NCI-H748 (cell line): ENCODE results near the gene CDH13.
"Not testable (repeated sequence)": the region's sequence is repeated elsewhere in the genome, so short reads cannot be mapped to it uniquely, and the experiment has no call there.

ENCODE experiments used
- DNase-seq: peaks from one replicate; lab custom pipeline; 2025; ENCODE audit not compliant: unreplicated experiment; lab: John Stamatoyannopoulos, UW

Gene CDH13

GRCh38 chr16:82880346-82880745 lies 253.6 kb downstream of the CDH13 start:
- peak; percentile 91 for DNase-seq

GRCh38 chr16:82881516-82881915 lies 254.7 kb downstream of the CDH13 start:
- DNase-seq = peak; percentile 50

DNA sequence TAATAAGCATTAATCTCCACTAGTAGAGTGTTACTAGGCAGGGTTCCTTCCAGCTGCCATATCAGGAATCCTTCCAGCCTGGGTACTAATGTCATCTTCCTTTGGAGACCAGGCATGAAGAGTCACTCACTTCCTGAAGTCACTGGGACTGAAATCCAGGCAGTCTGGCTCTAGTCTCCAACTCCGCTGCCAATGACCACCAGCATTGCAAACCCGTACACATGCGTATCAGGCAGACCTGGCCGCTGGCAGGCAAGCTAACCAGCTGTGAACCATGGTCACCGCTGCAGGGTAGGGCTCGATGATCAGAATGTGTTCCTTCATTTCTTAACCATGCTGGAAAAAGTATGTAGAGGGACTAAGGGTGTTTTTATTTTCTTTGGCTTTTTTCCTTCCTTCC lies 255.5 kb downstream of the CDH13 start:
- no peak for DNase-seq

DNA sequence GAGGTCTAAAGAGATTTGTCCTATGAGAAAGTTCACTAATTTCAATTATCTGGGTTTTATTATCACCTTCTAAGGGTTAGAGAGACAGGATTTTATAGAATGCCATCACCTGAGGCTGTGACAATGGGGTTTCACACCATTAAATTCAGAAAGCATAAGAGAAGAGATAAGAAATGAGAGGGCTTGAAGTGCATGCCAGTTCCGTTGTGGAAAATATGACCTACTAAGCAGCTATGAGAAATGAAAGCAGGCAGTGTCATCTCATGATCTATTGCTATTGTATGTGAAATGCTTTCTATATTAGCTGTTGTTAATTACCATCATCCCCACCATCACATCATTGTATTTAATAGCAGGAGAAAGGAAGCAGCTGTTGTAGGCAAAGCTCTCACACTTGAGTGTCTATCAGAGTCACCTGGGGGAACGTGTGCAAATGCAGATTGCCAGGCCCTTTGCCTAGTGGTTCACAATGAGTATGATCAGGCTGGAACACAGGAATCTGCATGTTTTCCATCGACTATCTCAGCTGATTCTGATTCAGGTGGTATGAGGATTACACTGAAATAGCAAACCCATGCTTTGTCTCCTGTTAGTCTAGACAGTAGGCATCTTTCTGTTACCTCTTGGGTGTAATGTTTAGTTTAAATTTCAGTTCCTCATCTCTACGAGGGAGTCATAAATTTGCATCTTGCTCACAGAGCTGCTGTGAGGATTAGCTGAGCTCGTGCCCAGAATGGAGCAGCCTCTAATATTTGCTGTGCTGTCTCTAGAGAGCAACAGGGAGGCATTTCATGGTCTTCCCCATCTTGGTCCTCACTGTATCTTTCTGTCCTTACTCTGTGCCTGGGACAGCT lies 256.4 kb downstream of the CDH13 start:
- DNase-seq = peak; percentile 74

- DNase-seq = no peak
These were observed 257.6 kb downstream of the CDH13 start for GRCh38 chr16:82884320-82884898.

DNA sequence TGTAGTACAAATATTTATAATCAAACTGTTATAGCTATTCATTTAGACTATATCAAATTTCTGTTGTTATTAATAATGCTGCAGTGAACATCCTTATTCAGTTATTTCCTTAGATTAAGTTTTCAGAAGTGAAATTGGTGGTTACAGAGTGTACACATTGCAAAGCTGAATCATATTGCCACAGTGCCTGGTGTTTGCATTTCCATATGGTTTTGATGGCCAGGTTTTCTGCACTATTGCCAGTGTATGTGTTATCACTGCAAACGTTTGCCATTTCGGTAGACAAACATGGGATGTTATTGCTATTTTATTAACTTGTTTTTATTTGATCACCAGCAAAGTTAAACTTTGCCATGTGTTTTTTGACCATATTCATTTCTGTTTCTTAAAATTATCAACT lies 259.4 kb downstream of the CDH13 start:
- no peak for DNase-seq

DNA sequence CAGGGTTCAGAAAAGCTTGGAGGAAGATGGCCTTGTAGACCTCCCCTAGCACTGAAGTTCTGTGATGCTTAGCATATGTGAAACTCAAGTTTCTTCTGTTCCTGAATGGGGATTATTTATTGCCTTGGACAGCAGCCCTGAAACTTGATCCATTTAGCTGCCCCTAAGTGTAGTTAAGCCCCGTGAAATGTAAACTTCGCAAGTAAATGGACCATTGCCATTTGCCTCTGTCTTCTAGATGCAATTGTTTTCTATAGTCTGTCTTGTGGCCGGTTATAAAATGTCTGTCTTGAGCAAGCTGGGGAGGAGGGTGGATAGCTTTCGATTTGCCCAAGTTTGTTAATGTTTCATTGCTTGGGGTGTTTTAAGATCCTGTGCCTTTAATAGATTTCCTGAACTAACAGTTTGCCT lies 261.8 kb downstream of the CDH13 start:
- peak; percentile 26 for DNase-seq

DNA sequence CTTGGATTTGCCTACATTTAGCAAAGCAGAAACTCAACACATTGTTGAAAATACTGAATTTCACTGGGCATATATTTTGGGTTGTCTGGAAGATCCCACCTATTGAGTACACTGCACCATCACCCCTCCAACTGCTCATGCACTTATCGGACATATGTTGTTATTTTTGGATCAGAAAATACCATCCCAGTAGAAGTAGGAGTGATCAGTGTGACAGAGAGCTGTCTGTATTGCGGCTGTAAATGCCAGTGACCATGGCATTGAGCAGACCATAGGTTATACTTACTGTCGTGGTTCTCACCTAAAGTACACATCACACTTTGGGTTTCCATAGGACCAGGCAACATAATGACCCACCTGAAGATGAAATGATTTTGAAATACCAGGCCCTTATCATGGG lies 264.7 kb downstream of the CDH13 start:
- DNase-seq = no peak

DNA sequence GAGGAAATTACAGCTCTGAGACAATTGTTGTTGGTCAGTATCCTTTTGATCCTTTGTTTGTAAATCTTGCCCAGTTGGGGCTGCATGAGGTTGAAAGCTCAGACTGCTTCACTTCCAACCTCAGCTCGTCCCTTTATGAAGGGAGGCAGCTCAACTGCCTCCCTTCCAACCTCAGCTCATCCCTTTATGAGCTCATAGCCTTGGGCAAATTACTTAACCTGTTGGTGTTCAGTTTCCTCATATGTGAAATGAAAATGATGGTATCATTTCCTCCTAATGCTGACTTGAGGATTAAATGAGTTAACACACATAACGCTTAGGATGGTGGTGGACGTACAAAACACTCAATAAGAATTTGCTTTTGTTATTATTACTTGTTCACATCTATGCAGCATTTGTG lies 265.1 kb downstream of the CDH13 start:
- DNase-seq = no peak

- DNase-seq = no peak
These were observed 265.6 kb downstream of the CDH13 start for GRCh38 chr16:82892324-82892723.

- DNase-seq = no peak
These were observed 269.1 kb downstream of the CDH13 start for GRCh38 chr16:82895843-82896242.

DNA sequence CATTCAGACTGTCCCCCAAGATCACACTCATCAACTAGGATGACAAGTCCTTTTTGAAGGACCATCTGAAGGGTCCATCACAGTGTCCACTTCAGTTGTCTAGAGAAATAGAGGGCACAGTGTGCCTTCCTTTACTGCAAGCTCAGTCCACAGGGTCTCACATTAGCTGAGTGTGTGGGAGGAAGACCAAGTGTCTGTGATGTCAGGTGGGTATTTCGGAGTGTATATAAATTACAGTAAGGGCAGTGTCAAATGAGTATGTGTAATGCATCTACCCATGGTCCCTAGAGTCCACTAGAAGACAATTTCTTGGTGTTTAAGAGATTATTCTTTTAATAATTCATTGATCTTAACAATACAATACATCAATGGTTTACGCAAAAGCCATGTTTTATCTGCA lies 272.2 kb downstream of the CDH13 start:
- no peak for DNase-seq

GRCh38 chr16:82899731-82900450 lies 273.1 kb downstream of the CDH13 start:
- DNase-seq = no peak

DNA sequence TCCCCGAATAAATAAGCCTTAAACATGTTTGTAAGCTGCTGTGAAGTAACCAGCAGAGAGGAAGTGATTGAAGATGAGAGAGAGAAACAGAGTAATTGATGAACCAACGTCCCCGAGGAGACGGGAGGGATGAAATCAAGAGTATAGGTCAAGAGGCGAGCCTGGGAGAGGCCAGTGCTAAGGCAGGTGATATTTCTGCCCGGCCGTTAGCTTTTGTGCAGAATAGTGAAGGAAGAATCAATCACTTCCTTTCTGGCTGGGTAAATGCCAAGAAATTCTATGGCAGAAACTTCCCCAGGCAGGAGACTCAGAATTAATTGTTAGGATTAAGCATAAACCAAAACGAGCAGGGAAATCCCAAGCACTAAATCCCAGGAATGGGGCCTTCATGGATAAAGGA lies 273.8 kb downstream of the CDH13 start:
- no peak for DNase-seq

DNA sequence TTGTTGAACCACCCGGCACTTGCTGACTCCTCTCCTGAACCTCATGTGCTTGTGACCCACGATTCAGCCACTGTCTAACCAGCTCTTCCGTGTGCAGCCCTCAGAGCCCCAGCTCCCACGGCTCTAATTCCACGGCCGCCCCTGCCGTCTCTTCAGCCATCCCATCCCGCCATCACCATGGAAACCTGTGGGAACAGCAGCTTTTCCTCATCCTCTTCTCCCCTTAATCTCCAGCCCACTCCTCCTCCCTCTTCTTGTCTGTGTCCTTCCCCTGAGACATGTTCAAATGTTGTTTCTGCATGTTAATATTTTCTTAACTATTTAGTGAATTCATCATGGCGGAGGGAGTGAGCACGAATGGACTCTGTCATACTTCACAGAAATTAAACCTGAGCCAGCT lies 285.2 kb downstream of the CDH13 start:
- no peak for DNase-seq

GRCh38 chr16:82915139-82915824 lies 288.5 kb downstream of the CDH13 start:
- no peak for DNase-seq

DNA sequence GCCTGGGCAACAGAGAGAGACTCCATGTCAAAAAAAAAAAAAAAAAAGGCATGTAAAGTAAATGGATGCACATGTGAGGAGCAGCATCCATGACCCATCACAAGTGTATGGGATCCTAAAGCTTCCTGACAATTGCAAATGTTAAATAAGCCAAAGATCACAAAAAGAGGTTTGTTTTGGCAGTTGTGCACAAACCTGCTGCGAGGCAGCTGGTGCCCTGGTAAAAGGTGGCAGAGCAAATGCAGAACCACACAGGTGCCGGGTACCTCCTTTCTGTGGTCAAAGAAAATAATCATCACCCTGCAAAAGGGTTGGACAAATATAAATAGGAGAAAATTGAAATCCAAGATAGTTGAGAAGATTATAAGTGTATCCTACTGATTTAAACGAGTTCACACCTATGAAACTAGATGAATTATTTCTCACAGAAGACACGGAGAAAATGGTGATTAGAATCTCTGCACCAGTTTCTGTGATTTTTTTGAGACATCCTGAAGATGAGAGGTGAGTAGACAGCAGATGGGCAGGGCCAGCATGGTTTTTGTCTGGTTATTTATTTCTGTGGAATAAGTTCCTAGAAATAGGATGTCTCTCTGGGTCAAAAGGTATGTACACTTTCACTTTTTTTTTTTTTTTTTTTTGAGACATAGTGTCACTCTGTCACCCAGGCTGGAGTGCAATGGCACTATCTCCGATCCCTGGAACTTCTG lies 291.3 kb downstream of the CDH13 start:
- DNase-seq = peak; percentile 9

DNA sequence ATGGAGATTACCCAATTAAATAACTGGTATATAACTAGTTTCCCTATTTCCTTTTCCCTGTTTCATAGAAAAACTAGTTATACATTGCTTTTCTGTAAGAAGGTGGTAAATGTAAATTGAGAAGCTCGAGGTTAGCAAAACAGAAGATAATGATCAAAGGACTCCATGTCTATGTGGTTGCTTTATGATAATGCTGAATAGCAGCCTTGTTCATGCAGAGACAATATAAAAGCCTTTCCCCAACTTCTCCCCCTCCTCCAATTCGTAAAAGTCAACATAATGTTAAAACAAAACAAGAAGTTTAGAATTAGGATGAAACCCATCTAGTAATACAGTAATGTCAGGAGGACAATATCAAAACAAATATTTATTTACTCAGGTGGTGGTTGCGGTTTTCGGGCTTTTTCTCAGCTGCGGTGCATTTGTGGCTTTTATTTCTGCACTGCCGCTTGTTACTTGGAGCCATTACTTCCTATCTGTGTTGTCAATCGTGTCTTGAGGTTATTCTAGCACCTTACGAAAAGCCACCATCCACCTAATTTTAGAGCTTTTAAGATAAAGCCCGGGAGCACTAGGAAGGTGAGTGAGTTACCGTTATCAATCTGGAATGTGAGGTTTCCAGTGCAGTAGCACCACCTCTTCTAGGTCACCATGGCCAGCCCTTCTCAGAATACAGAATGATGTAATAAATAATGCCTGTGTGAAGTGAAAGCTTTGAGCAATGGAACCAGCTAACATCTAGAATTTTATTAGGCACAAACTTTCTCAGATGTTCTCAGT lies 297.5 kb downstream of the CDH13 start:
- peak; percentile 2 for DNase-seq

GRCh38 chr16:82926500-82926899 lies 299.7 kb downstream of the CDH13 start:
- no peak for DNase-seq

DNA sequence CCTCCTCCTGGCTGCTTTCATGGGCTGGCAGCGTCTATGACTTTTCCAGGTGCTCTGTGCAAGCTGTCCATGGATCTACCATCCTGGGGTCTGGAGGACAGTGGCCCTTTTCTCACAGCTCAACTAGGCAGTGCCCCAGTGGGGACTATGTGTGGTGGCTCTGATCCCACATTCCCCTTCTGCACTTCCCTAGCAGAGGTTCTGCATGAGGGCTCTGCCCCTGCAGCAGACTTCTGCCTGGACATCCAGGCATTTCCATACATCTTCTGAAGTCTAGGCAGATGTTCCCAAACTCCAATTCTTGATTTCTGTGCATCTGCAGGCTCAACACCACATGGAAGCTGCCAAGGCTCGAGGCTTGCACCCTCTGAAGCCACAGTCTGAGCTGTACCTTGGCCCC lies 307.2 kb downstream of the CDH13 start:
- not testable (repeated sequence) for DNase-seq
